Esophagus (tissue), 2 donors: ENCODE measurements around the gene BCAS1. TPM values are rescaled to one million over a fixed set of nuclear protein-coding genes. Genes with fewer than 3 reads are reported as not detected.

Source experiments
- H3K27ac ChIP-seq, 2 donors: one replicate each; pipeline ENCODE4 v1.5.1; 2013; ENCODE audit warnings: low read depth in 2 of 2, mild to moderate bottlenecking in 2 of 2, inconsistent platforms in 1 of 2, low read length in 1 of 2, moderate library complexity in 1 of 2
- H3K27me3 ChIP-seq, 2 donors: one replicate each; pipeline ENCODE4 v1.6.1; 2013; ENCODE audit warnings: low read length in 2 of 2, control low read depth in 1 of 2, mild to moderate bottlenecking in 1 of 2; ENCODE audit not compliant: insufficient read depth in 2 of 2, control insufficient read depth in 1 of 2
- H3K36me3 ChIP-seq, 2 donors: one replicate each; pipeline ENCODE4 v1.6.1; 2013; ENCODE audit warnings: low read length in 1 of 2; ENCODE audit not compliant: control insufficient read depth in 2 of 2, insufficient read depth in 2 of 2
- H3K4me1 ChIP-seq, 2 donors: one replicate each; pipeline ENCODE4 v1.6.1; 2013; ENCODE audit warnings: low read length in 1 of 2; ENCODE audit not compliant: control insufficient read depth in 2 of 2, insufficient read depth in 2 of 2
- H3K4me3 ChIP-seq, 2 donors: one replicate each; pipeline ENCODE4 v1.5.1; 2013; ENCODE audit warnings: low read length in 2 of 2, mild to moderate bottlenecking in 2 of 2, low read depth in 1 of 2, moderate library complexity in 1 of 2
- H3K9me3 ChIP-seq, 2 donors: one replicate each; pipeline ENCODE4 v1.6.1; 2013; ENCODE audit warnings: mild to moderate bottlenecking in 2 of 2, low read depth in 1 of 2, low read length in 1 of 2, moderate library complexity in 1 of 2; ENCODE audit not compliant: control insufficient read depth in 2 of 2, insufficient read depth in 1 of 2
- WGBS, 2 donors: extraction: QIAGEN DNeasy Blood & Tissue Kit; methylation state at CpG; one replicate each; pipeline ENCODE4 v1.1.7; 2013; 5-methylcytosine and 5-hydroxymethylcytosine counted together
- polyA plus RNA-seq, 2 donors: library from polyadenylated mRNA; stranded (reverse); fragments of 200-250 nt; gene quantifications; one replicate each; pipeline ENCODE4 v1.2.3, GENCODE V29; 2013
- donor health status: healthy with polysubstance abuse.
- donor health status: Bipolar disorder and iron deficiency.

The BCAS1 gene
- polyA plus RNA-seq, 2 donors = 4.7 to 9.0 TPM

GRCh38 chr20:53990003-53990402 lies 80.4 kb downstream of the BCAS1 start:
- Histone ChIP-seq H3K36me3 (no peaks in the 10 kb centered on the region), H3K27me3 (no peaks in the 10 kb centered on the region), H3K4me3 (no peak overlapping the region), H3K27ac (no peak overlapping the region), H3K9me3 (no peaks in the 10 kb centered on the region), H3K4me1 (no peaks in the 10 kb centered on the region)
- 79 to 81% methylated on average over 2 of the region's 2 CpGs for WGBS, 2 donors

GRCh38 chr20:53989401-53989800 lies 81.0 kb downstream of the BCAS1 start:
- 75 to 87% methylated on average over 2 of the region's 2 CpGs for WGBS, 2 donors
- no peaks in the 10 kb centered on the region for H3K36me3 ChIP-seq
- no peak overlapping the region for H3K4me3 ChIP-seq
- no peaks in the 10 kb centered on the region for H3K9me3 ChIP-seq
- H3K27me3 ChIP-seq = no peaks in the 10 kb centered on the region
- H3K4me1 ChIP-seq = no peaks in the 10 kb centered on the region
- no peak overlapping the region for H3K27ac ChIP-seq

GRCh38 chr20:53986037-53986650 lies 84.2 kb downstream of the BCAS1 start:
- no peaks in the 10 kb centered on the region for H3K4me1 ChIP-seq
- H3K9me3 ChIP-seq = no peaks in the 10 kb centered on the region
- H3K27ac ChIP-seq = no peak overlapping the region
- H3K4me3 ChIP-seq = no peak overlapping the region
- H3K27me3 ChIP-seq = no peaks in the 10 kb centered on the region
- no peaks in the 10 kb centered on the region for H3K36me3 ChIP-seq
- 83% methylated on average over 4 of the region's 4 CpGs for WGBS, 2 donors

DNA sequence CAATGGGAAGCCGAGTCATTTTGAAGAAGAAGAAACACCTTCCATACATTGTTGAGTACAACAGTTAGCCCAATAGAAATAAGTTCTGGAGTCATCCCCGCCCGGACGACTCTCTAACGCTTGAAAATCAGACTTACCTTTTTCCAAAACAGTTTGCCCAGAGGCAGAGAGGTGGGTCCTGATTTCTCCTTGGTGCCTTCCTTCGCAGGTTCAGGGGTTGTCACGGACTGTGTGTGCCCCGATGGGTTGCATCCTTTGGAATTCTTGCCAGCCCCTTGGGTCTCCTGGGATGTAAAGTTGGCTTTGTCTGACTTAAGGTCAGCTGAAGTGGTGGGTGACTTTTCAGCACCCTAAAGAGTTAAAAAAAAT lies 85.3 kb downstream of the BCAS1 start:
- Histone ChIP-seq H3K9me3 (no peaks in the 10 kb centered on the region), H3K27me3 (no peaks in the 10 kb centered on the region), H3K4me1 (no peaks in the 10 kb centered on the region), H3K4me3 (no peak overlapping the region), H3K36me3 (no peaks in the 10 kb centered on the region), H3K27ac (no peak overlapping the region)
- WGBS, 2 donors = 88 to 91% methylated on average over 8 of the region's 8 CpGs

DNA sequence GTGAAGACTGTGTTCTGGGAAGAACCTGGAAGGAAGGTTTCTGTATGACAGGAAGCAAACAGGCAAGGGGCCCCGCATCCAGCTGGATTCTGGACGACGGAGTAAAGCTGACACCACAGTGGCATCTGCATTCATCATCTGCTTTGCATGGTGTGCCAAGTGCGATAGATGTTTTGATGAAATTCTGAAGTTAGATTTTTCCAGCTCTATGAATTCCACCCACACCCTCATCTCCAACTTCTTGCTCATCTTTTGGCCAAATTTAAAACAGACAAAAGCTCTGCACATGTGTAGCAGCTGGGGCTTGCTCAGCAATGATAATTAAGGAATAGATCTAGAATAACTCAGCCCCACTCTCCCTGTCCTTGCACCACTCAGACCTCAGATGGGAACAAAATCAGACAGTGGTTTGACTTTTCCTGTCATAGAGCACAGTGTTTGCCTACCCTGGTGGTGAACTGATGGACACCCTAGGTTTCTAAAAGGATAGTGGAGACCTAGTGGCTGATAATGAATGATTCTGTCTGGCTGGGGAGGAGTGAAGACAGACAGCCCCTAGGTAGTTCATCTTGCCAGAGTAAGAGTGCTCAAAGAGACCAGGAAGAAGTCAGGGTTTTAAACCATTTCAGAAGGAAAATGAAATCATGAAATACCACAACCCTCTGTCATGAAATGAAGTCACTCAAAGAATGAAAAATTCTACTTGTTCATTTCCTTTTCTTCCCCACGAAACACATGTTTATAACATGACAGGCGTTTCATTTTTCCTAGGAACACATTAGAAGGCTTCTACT lies 85.8 kb downstream of the BCAS1 start:
- no peaks in the 10 kb centered on the region for H3K9me3 ChIP-seq
- no peak overlapping the region for H3K4me3 ChIP-seq
- no peak overlapping the region for H3K27ac ChIP-seq
- H3K4me1 ChIP-seq = no peaks in the 10 kb centered on the region
- WGBS, 2 donors = 55 to 60% methylated on average over 6 of the region's 6 CpGs
- H3K27me3 ChIP-seq = no peaks in the 10 kb centered on the region
- no peaks in the 10 kb centered on the region for H3K36me3 ChIP-seq

DNA sequence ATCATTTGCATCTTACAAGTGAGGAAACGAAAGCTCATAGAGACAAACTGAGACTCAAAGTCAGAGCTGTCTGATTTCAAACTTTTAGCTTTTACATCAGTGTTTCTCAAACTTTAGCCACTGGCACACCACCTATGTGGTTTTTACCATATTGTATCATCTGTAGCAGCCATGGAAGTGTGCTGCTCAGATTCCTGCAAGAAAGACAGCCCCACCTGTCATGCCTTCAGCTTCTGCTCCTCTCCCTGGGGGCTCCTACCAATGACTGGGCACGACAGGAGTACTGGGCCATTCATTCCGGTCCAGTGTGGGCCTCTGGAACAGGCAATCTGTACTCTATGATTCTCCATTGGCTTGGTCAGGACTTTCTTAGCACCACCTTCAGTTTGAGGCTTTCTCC lies 87.0 kb downstream of the BCAS1 start:
- 77 to 86% methylated on average over 3 of the region's 3 CpGs for WGBS, 2 donors
- Histone ChIP-seq H3K36me3 (no peaks in the 10 kb centered on the region), H3K4me3 (no peak overlapping the region), H3K27ac (no peak overlapping the region), H3K9me3 (no peaks in the 10 kb centered on the region), H3K27me3 (no peaks in the 10 kb centered on the region), H3K4me1 (no peaks in the 10 kb centered on the region)

GRCh38 chr20:53982624-53983023 lies 87.8 kb downstream of the BCAS1 start:
- WGBS, 2 donors = 59 to 79% methylated on average over 2 of the region's 2 CpGs
- Histone ChIP-seq H3K36me3 (no peaks in the 10 kb centered on the region), H3K27ac (no peak overlapping the region), H3K4me3 (no peak overlapping the region), H3K27me3 (no peaks in the 10 kb centered on the region), H3K4me1 (no peaks in the 10 kb centered on the region), H3K9me3 (no peaks in the 10 kb centered on the region)

GRCh38 chr20:53981752-53982437 lies 88.5 kb downstream of the BCAS1 start:
- Histone ChIP-seq H3K27ac (no peak overlapping the region), H3K9me3 (no peaks in the 10 kb centered on the region), H3K4me1 (no peaks in the 10 kb centered on the region), H3K4me3 (no peak overlapping the region), H3K36me3 (no peaks in the 10 kb centered on the region), H3K27me3 (no peaks in the 10 kb centered on the region)
- 71% methylated on average over 4 of the region's 4 CpGs for WGBS, 2 donors

DNA sequence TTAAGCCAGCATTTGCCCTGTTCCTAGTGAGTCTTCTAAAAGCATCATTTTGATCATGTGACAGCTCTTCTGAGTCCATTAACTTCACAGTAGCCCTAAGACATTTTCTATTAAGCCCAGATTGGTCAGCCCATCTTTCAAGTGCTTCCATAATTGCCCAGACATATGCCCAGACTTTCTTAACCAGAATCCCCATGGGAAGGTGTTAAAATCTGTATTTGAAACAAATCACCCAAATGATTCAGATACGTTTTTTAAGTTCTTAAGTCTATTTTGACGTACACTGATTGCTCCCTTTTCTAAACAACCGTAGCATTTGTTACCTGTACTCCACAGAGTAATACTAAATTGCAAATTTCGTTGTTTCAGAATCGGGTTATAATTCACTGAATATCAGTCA lies 89.3 kb downstream of the BCAS1 start:
- H3K36me3 ChIP-seq = no peaks in the 10 kb centered on the region
- H3K9me3 ChIP-seq = no peaks in the 10 kb centered on the region
- 92% methylated on average over 5 of the region's 5 CpGs for WGBS, 2 donors
- no peak overlapping the region for H3K4me3 ChIP-seq
- H3K4me1 ChIP-seq = no peaks in the 10 kb centered on the region
- no peak overlapping the region for H3K27ac ChIP-seq
- no peaks in the 10 kb centered on the region for H3K27me3 ChIP-seq
